Pancreas (tissue), 10 donors: ENCODE measurements around the gene NDOR1. TPM values are rescaled to one million over a fixed set of nuclear protein-coding genes. Genes with fewer than 3 reads are reported as not detected.
A peak's percentile ranks its signal among the peaks of the same experiment; 100 is the strongest.

Experiments
- ATAC-seq, 4 donors: fragments of 200-7000 bp; cut with Tn5 transposase; one replicate each; pipeline versions ENCODE4 v1.8.0 to v1.9.1; 2020; ENCODE audit warnings: mild to moderate bottlenecking in 4 of 4, moderate library complexity in 4 of 4
- DNase-seq, 6 donors: peaks; one replicate each; pipeline ENCODE4 v3.0.0-alpha.2; 2020
- FAIRE-seq: peaks from 2 replicates; lab custom pipeline; 2012; peaks lifted over from hg19 to GRCh38; lab: Jason Lieb, UNC
- H3K27ac ChIP-seq, 4 donors: fragments of 200-600 bp; sonication (generic); 1 replicate in 3 of 4; 2 replicates in 1 of 4; pipeline versions ENCODE4 v1.5.0 to v1.8.0; 2020
- H3K27me3 ChIP-seq, 4 donors: fragments of 200-600 bp; one replicate each; pipeline ENCODE4 v1.8.0; 2021
- H3K36me3 ChIP-seq, 3 donors: fragments of 200-600 bp; sonication (generic) in 1 of 3; one replicate each; pipeline versions ENCODE4 v1.5.0 to v1.8.0; 2020 to 2021
- H3K4me1 ChIP-seq, 3 donors: fragments of 200-600 bp; one replicate each; pipeline ENCODE4 v1.8.0; 2021
- H3K4me3 ChIP-seq, 4 donors: fragments of 200-600 bp; sonication (generic) in 2 of 4; one replicate each; pipeline versions ENCODE4 v1.5.0 to v1.8.0; 2020 to 2021
- H3K9me3 ChIP-seq, 4 donors: fragments of 200-600 bp; one replicate each; pipeline ENCODE4 v1.8.0; 2021
- WGBS, 2 donors: extraction: QIAGEN DNeasy Blood & Tissue Kit; methylation state at CpG; one replicate each; pipeline ENCODE4 v1.1.7; 2013; 5-methylcytosine and 5-hydroxymethylcytosine counted together
- intact Hi-C, 3 donors: fragments of 100-400 bp; cut with DNase I; formaldehyde crosslinking; loops; one replicate each; pipeline versions ENCODE4 v1.11.1 to v1.14.2; 2022
- polyA plus RNA-seq, 2 donors: library from polyadenylated mRNA; stranded (reverse); fragments of 200-250 nt; gene quantifications; one replicate each; pipeline ENCODE4 v1.2.3, GENCODE V29; 2013
- total RNA-seq, 6 donors: library from RNA; stranded (reverse); fragmentation: NEBNext Ultra II Directional in 4 of 6; extraction: Animal tissue kit (Norgen Biotek cat#: 25700) in 4 of 6; gene quantifications; one replicate each; pipeline versions ENCODE4 v1.2.1 to v1.2.4, GENCODE V29; 2021 to 2023
- TF ChIP-seq, protein P1 (sequence below), 4 donors: fragments of 200-600 bp; sonication (generic) in 3 of 4; IDR thresholded peaks; one replicate each; pipeline versions ENCODE4 v1.5.0 to v1.8.0; 2021; ENCODE audit warnings: antibody characterized with exemption in 4 of 4
- donor health status: healthy with polysubstance abuse.
- donor health status: DM: no; HTN: no; CAD: no; lungs with moderate emphysema.
- donor health status: DM: no; HTN: no; CAD: no.
- donor health status: control.
- donor health status: control.
- donor health status: Bipolar disorder and iron deficiency.
- donor health status: DM: yes; HTN: yes; CAD: no.
- donor health status: DM: no; HTN: no; CAD: no.
- donor health status: DM: no; HTN: no; CAD: no.
- donor health status: DM: yes; HTN: yes; CAD: no.

NDOR1 gene
- total and polyA plus RNA-seq, 8 donors = 4.6 to 25.4 (median 6.8) TPM

DNA sequence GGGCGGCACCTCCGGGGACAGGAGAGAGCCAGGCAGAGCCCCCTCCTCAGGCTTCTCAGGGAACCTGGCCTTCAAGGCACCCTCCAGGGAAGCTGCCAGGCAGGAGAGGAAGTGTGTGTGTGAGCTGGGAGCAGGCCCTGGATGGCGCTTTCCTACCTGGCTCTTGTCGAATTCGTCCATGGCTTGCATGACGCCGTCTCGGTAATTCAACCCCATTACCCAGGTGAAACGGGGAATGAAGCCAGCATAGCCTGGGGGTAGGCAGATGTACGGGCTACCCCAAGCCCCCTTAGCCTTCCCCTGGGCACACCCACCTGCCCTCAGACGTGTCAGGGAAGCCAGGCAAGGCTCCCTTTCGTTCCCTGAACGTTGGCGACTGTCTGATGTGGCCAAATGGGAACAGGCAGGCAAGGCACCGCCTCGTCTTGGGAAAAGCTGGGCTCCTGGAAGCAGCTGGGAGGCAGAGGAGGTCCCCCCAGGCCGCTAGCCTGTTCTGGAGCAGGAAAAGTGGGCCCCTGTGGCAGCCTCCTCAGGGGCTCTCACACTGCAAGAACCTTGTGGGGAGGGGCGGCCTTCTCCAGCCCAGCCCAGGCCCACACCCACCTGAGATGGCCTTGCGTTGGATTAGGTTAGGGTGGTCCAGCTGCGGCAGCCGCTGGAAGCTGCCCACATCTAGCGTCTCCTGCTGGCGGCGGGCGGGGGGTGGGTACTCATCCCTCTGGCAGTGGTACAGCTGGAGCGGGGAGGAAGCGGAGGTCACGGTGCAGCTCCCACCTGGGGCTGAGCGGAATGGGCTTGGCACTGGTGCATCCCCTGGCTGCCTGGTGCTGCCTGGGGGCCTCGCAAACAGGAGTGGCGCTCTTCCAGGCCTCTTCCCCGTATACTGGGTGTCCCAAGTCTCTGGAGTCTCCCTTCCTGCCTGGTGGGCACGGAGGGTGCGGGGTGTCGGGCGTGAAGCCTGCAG lies 39.3 kb downstream of the NDOR1 start:
- intact Hi-C loops = no loop called here
- Histone ChIP-seq H3K4me1 (peaks cover 0 to 18% (median 14%) of the 10 kb centered on the region in 3 donors), H3K36me3 (peaks cover 7 to 11% (median 8%) of the 10 kb centered on the region in 3 donors), H3K4me3 (no peak overlapping the region), H3K27me3 (no peaks in the 10 kb centered on the region), H3K27ac (no peak overlapping the region), H3K9me3 (no peaks in the 10 kb centered on the region)
- FAIRE-seq (no peak), DNase-seq (peak in 3 of 6 donors; percentile 47 to 74 (median 51)), ATAC-seq (no peak)
- WGBS, 2 donors = 74 to 82% methylated on average over 34 to 36 of the region's 36 CpGs
- TF ChIP-seq, protein P1, sequence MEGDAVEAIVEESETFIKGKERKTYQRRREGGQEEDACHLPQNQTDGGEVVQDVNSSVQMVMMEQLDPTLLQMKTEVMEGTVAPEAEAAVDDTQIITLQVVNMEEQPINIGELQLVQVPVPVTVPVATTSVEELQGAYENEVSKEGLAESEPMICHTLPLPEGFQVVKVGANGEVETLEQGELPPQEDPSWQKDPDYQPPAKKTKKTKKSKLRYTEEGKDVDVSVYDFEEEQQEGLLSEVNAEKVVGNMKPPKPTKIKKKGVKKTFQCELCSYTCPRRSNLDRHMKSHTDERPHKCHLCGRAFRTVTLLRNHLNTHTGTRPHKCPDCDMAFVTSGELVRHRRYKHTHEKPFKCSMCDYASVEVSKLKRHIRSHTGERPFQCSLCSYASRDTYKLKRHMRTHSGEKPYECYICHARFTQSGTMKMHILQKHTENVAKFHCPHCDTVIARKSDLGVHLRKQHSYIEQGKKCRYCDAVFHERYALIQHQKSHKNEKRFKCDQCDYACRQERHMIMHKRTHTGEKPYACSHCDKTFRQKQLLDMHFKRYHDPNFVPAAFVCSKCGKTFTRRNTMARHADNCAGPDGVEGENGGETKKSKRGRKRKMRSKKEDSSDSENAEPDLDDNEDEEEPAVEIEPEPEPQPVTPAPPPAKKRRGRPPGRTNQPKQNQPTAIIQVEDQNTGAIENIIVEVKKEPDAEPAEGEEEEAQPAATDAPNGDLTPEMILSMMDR (IDR thresholded peaks at IDR 0.05) = no peak

DNA sequence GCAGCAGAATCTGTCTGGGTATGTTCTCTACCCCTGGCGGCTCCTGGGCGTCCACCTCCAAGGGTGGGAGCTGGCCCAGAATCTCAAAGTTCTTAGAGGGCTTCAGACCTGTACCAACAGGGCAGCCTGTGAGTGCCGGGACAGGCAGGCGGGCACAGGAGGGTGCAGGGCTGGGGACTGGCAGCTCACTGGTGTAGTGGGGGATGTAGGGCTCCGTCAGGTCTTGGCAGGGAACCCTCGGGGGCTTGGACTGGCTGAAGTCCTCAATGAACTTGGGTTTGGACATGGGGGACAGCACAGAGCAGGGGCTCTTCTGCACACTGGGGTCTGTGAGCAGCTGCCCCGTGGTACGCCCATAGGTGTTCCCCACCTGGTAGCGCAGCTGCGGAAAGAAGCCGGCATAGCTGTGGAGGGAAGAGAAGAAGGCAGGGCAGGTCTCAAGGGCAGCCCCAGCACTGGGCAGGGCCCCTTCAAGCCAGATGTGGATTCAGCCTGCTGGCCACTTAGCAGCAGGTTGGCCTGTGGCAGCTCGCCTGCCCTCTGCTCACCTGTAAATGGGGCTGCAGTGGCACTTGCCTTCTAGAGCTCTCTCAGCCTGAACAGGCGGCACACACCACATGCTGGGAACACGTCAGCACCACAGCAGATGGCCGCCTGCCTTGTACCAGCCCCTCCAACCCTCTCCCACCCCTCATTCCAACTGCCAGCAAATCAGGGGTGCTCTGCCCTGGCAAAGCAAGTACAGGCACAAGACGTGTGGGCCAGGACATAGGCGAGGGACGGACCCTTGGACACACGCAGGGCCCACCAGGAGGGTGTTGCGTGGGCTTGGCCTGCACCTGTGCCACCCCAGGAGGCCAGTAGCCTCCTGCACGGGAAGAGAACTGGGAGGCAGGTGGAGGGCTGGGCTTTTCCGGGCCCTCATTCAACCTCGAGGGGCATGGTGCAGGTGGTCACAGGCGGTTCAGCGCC lies 40.2 kb downstream of the NDOR1 start:
- intact Hi-C loops = no loop called here
- TF ChIP-seq, protein P1 (IDR thresholded peaks at IDR 0.05) = no peak
- peaks cover 0 to 18% (median 14%) of the 10 kb centered on the region in 3 donors for H3K4me1 ChIP-seq
- no peaks in the 10 kb centered on the region for H3K27me3 ChIP-seq
- no peak overlapping the region for H3K27ac ChIP-seq
- no peak for ATAC-seq
- FAIRE-seq = no peak
- H3K9me3 ChIP-seq = no peaks in the 10 kb centered on the region
- H3K36me3 ChIP-seq = peaks cover 7 to 11% (median 8%) of the 10 kb centered on the region in 3 donors
- H3K4me3 ChIP-seq = no peak overlapping the region
- WGBS, 2 donors = 86 to 92% methylated on average over 25 of the region's 25 CpGs
- peak in 1 of 6 donors; percentile 70 for DNase-seq

DNA sequence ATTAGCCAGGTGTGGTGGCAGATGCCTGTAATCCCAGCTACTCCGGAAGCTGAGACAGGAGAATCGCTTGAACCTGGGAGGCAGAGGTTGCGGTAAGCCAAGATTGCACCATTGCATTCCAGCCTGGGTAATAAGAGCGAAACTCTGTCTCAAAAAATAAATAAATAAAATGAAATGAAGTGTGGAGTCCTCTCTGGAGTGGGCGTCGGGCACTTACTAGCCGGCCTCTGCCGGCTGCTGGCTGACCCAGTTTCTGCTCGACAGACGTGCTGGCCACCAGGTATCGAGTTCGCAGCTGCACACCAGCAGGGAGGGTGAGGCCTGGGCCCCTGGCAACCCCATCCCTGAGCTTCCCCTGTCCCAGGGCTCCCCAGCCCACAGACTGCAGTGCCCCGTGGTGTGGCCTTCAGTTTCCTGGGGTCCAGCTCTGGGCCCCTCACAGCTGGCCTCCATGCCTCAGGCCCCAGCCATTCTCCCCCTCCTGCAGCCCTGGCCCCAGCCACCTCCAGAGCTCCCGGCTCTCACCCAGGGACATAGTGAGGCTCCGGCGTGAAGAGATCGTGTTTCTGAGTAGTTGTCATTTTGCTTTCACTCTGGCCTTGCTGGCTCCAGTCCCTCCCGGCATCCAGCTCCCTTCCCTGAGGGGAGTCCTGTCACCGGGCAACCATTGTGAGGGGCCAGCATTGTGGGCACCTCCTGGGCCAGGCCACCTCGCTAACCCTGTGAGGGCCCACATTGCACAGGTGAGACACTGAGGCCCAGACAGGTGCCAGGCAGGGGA lies 41.8 kb downstream of the NDOR1 start:
- H3K27me3 ChIP-seq = no peaks in the 10 kb centered on the region
- 80 to 87% methylated on average over 20 of the region's 20 CpGs for WGBS, 2 donors
- no peak for ATAC-seq
- TF ChIP-seq, protein P1 (IDR thresholded peaks at IDR 0.05) = no peak
- H3K4me3 ChIP-seq = no peak overlapping the region
- DNase-seq = no peak
- no peak for FAIRE-seq
- peaks cover 7 to 11% (median 8%) of the 10 kb centered on the region in 3 donors for H3K36me3 ChIP-seq
- intact Hi-C loops = no loop called here
- peaks cover 0 to 18% (median 14%) of the 10 kb centered on the region in 3 donors for H3K4me1 ChIP-seq
- H3K9me3 ChIP-seq = no peaks in the 10 kb centered on the region
- no peak overlapping the region for H3K27ac ChIP-seq

DNA sequence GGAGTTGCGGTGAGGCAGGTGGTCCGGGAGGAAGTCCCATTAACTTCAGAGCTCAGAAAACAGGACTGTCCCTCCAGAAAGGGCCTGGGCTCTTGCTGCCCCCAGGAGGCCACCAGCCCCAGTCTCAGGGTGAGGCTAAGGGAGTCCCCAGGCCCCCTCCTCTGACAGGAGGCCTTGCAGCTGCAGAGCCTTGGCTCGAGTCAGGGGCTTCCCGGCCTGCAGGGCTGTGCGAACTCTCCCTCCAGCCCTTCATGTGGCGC lies 42.3 kb downstream of the NDOR1 start:
- FAIRE-seq (no peak), ATAC-seq (no peak), DNase-seq (no peak)
- Histone ChIP-seq H3K4me3 (no peak overlapping the region), H3K27ac (no peak overlapping the region), H3K9me3 (no peaks in the 10 kb centered on the region), H3K4me1 (peaks cover 0 to 15% (median 9%) of the 10 kb centered on the region in 3 donors), H3K27me3 (no peaks in the 10 kb centered on the region), H3K36me3 (peaks cover 4 to 7% (median 6%) of the 10 kb centered on the region in 3 donors)
- WGBS, 2 donors = 94 to 96% methylated on average over 6 of the region's 6 CpGs
- intact Hi-C loops = no loop called here
- TF ChIP-seq, protein P1 (IDR thresholded peaks at IDR 0.05) = no peak
